K562 (cell line): ENCODE data around the gene GORASP1. TPM values are rescaled to one million over a fixed set of nuclear protein-coding genes. Genes with fewer than 3 reads are reported as not detected.
A peak's percentile ranks its signal among the peaks of the same experiment; 100 is the strongest.

Experiments used
- ATAC-seq: fragments of 200-7000 bp; cut with Tn5 transposase; 3 replicates; pipeline ENCODE4 v1.9.1; 2020; ENCODE audit warnings: moderate library complexity
- BruUV-seq: library from RNA; stranded (reverse); fragments of 400-500 nt; replicated peaks from 2 replicates; lab custom pipeline; 2021; lab: Mats Ljungman, UMichigan
- CTCF ChIA-PET: fragments of 300-600 bp; formaldehyde crosslinking; extraction: SDS; loops from one replicate; lab custom pipeline; 2021; ENCODE audit warnings: low intra/inter-chr PET ratio; lab: Yijun Ruan, JAX
- POLR2A ChIA-PET: fragments of 300-600, 350-650 bp; sonication (Branson Sonifier 250); formaldehyde crosslinking; extraction: SDS; loops from one replicate; lab custom pipeline; 2021; ENCODE audit warnings: antibody characterized with exemption, inconsistent platforms; lab: Yijun Ruan, JAX
- DNase-seq, 4 experiments: peaks; one replicate each; pipeline versions ENCODE4 v3.0.0 to v3.0.0-alpha.2; 2011 to 2018; ENCODE audit warnings: low spot score in 3 of 4, mixed read lengths in 3 of 4; ENCODE audit errors: extremely low read depth in 1 of 4
- FAIRE-seq: peaks from 2 replicates; lab custom pipeline; 2011; peaks lifted over from hg19 to GRCh38; lab: Jason Lieb, UNC
- H2AFZ ChIP-seq: 2 replicates; pipeline ENCODE4 v1.6.0; 2011; ENCODE audit warnings: low read depth, low read length, control low read depth, inconsistent platforms
- H3K27ac ChIP-seq: fragments of 200-600 bp; 3 replicates; pipeline ENCODE4 v1.8.0; 2011; ENCODE audit warnings: low read depth, mild to moderate bottlenecking, control low read depth, inconsistent platforms, low read length, moderate library complexity, mixed read lengths; ENCODE audit errors: extremely low read depth
- H3K27me3 ChIP-seq, 2 experiments: fragments of 300-600 bp in 1 of 2; 2 replicates in 1 of 2; 3 replicates in 1 of 2; pipeline versions ENCODE4 v1.6.0 to v1.8.0; 2011; ENCODE audit warnings: inconsistent platforms in 2 of 2, low read length in 2 of 2, mild to moderate bottlenecking in 1 of 2, mixed read lengths in 1 of 2, moderate library complexity in 1 of 2; ENCODE audit not compliant: control insufficient read depth in 2 of 2, insufficient read depth in 2 of 2
- H3K36me3 ChIP-seq: fragments of 300-600 bp; 3 replicates; pipeline ENCODE4 v1.8.0; 2011; ENCODE audit warnings: mild to moderate bottlenecking, low read length, inconsistent platforms; ENCODE audit not compliant: control insufficient read depth, insufficient read depth
- H3K4me1 ChIP-seq, 2 experiments: fragments of 200-600 bp in 1 of 2; replicated peaks in 1 of 2; 2 replicates in 1 of 2; 3 replicates in 1 of 2; pipeline versions ENCODE4 v1.5.1 to v1.8.0; 2011; ENCODE audit warnings: inconsistent platforms in 2 of 2, low read length in 2 of 2, mild to moderate bottlenecking in 1 of 2, mixed read lengths in 1 of 2, moderate library complexity in 1 of 2; ENCODE audit not compliant: control insufficient read depth in 2 of 2, insufficient read depth in 2 of 2
- H3K4me2 ChIP-seq: 2 replicates; pipeline ENCODE4 v1.6.1; 2011; ENCODE audit warnings: low read length, control low read depth, inconsistent platforms, mixed read lengths; ENCODE audit not compliant: insufficient read depth
- H3K4me3 ChIP-seq: fragments of 200-600 bp; sonication (generic), shearing (Covaris generic); 2 replicates; pipeline ENCODE4 v1.5.1; 2016; ENCODE audit warnings: control low read depth, inconsistent platforms
- H3K79me2 ChIP-seq: fragments of 200-600 bp; 3 replicates; pipeline ENCODE4 v1.8.0; 2011; ENCODE audit warnings: low read length, inconsistent platforms; ENCODE audit not compliant: control insufficient read depth, insufficient read depth
- H3K9ac ChIP-seq, 2 experiments: 2 replicates each; pipeline versions ENCODE4 v1.6.0 to v1.6.1; 2011; ENCODE audit warnings: low read depth in 2 of 2, low read length in 2 of 2, control low read depth in 1 of 2, inconsistent platforms in 1 of 2, mild to moderate bottlenecking in 1 of 2, mixed read lengths in 1 of 2; ENCODE audit not compliant: insufficient read depth in 1 of 2
- H3K9me1 ChIP-seq: one replicate; pipeline ENCODE4 v1.6.0; 2011; ENCODE audit warnings: inconsistent platforms, mild to moderate bottlenecking, low read length, moderate library complexity; ENCODE audit not compliant: control insufficient read depth, insufficient read depth
- H3K9me3 ChIP-seq: replicated peaks from 2 replicates; pipeline ENCODE4 v1.5.1; 2011; ENCODE audit warnings: low read depth, low read length, inconsistent platforms; ENCODE audit not compliant: control insufficient read depth, insufficient read depth
- H4K20me1 ChIP-seq: replicated peaks from 2 replicates; pipeline ENCODE4 v1.6.1; 2011; ENCODE audit warnings: low read length, inconsistent platforms, mixed read lengths; ENCODE audit not compliant: control insufficient read depth, insufficient read depth
- ARID3B ChIP-seq: fragments of 250-450 bp; sonication (Bioruptor Pico); IDR thresholded peaks from 2 replicates; pipeline ENCODE4 v1.4.0; 2020; ENCODE audit warnings: borderline replicate concordance
- CREBBP ChIP-seq: IDR thresholded peaks from one replicate; pipeline ENCODE4 v1.6.1; 2012; ENCODE audit warnings: low read depth, mild to moderate bottlenecking, control low read depth, inconsistent platforms, low read length
- FUS ChIP-seq: fragments of 200-400 bp; formaldehyde crosslinking; optimal IDR thresholded peaks from 2 replicates; pipeline ENCODE3; 2017; ENCODE audit warnings: low read depth, low read length
- JUN ChIP-seq, 2 experiments: sonication (generic) in 1 of 2; formaldehyde crosslinking in 1 of 2; IDR thresholded peaks; 2 replicates each; pipeline versions ENCODE4 v1.6.1 to v1.8.0; 2012 to 2022; ENCODE audit warnings: borderline replicate concordance in 2 of 2, mild to moderate bottlenecking in 2 of 2, improper control_type of control experiment in 1 of 2, low read depth in 1 of 2, low read length in 1 of 2, missing genetic modification reagents in 1 of 2
- LEF1 ChIP-seq: fragments of 450-650 bp; IDR thresholded peaks from 2 replicates; pipeline ENCODE4 v1.6.1; 2016; ENCODE audit warnings: mild to moderate bottlenecking
- NFXL1 ChIP-seq: fragments of 450-650 bp; formaldehyde crosslinking; IDR thresholded peaks from 2 replicates; pipeline ENCODE4 v1.4.0; 2021; ENCODE audit warnings: mild to moderate bottlenecking
- NONO ChIP-seq, 2 experiments: fragments of 200-400 bp in 1 of 2; fragments of 450-650 bp in 1 of 2; formaldehyde crosslinking in 1 of 2; IDR thresholded peaks; 2 replicates each; pipeline ENCODE4 v1.6.1; 2017; ENCODE audit warnings: low read depth in 2 of 2, mild to moderate bottlenecking in 2 of 2, moderate library complexity in 2 of 2, low read length in 1 of 2
- POLR2AphosphoS2 ChIP-seq: IDR thresholded peaks from 2 replicates; pipeline ENCODE4 v1.6.1; 2012; ENCODE audit warnings: low read length, improper control_type of control experiment
- RBBP5 ChIP-seq: fragments of 200-600 bp; sonication (generic); IDR thresholded peaks from 2 replicates; pipeline ENCODE4 v1.6.1; 2012; ENCODE audit warnings: borderline replicate concordance, mild to moderate bottlenecking, low read length, control low read depth, inconsistent platforms; ENCODE audit not compliant: insufficient read depth, poor library complexity, severe bottlenecking
- SAFB ChIP-seq: fragments of 200-400 bp; formaldehyde crosslinking; IDR thresholded peaks from 2 replicates; pipeline ENCODE4 v1.6.1; 2017; ENCODE audit warnings: low read depth, low read length, borderline replicate concordance
- SOX6 ChIP-seq: fragments of 450-650 bp; IDR thresholded peaks from 2 replicates; pipeline ENCODE4 v1.6.1; 2014; ENCODE audit warnings: mild to moderate bottlenecking
- SRSF1 ChIP-seq: fragments of 200-400 bp; formaldehyde crosslinking; IDR thresholded peaks from 2 replicates; pipeline ENCODE4 v1.6.1; 2017; ENCODE audit warnings: mild to moderate bottlenecking, low read depth, low read length, moderate library complexity
- TEAD1 ChIP-seq, 2 experiments: fragments of 450-650 bp in 1 of 2; sonication (generic) in 1 of 2; formaldehyde crosslinking; IDR thresholded peaks; 2 replicates each; pipeline versions ENCODE4 v1.4.0 to v1.8.0; 2020 to 2022; ENCODE audit warnings: mild to moderate bottlenecking in 2 of 2, missing genetic modification reagents in 1 of 2
- TFAP4 ChIP-seq: sonication (generic); formaldehyde crosslinking; IDR thresholded peaks from 2 replicates; pipeline ENCODE4 v1.8.0; 2022; ENCODE audit warnings: missing genetic modification reagents, mild to moderate bottlenecking, moderate library complexity, borderline replicate concordance
- WGBS: fragments of 100-300 bp; shearing (Covaris generic); methylation state at CpG from one replicate; pipeline ENCODE4 v1.1.6; 2016; ENCODE audit warnings: low coverage, mixed read lengths; ENCODE audit not compliant: insufficient coverage; ENCODE audit errors: missing lambda C conversion rate; 5-methylcytosine and 5-hydroxymethylcytosine counted together
- in situ Hi-C: fragments of 300-500 bp; cut with MboI; formaldehyde crosslinking; loops from 4 replicates; pipeline ENCODE4 v1.15.0; 2018; ENCODE audit warnings: inconsistent platforms, mixed read lengths
- intact Hi-C: fragments of 100-400 bp; cut with micrococcal nuclease; formaldehyde crosslinking; loops from 2 replicates; pipeline ENCODE4 v1.14.2; 2022
- polyA plus RNA-seq, 8 experiments: library from polyadenylated mRNA; depleted of rRNA in 4 of 8; stranded (reverse) in 5 of 8; unstranded in 3 of 8; fragments of >200 nt; fragmentation: Nextera tagmentation in 2 of 8; fragmentation: Illumina TruSeq in 1 of 8; extraction: Ambion mirVana in 2 of 8; extraction: Trizol in 1 of 8; gene quantifications; 2 replicates each; pipeline versions ENCODE4 v1.2.1 to v1.2.3, GENCODE V29; 2011 to 2014; ENCODE audit warnings: inconsistent platforms in 1 of 8, missing spikeins in 1 of 8
- total RNA-seq, 7 experiments: library from RNA; depleted of rRNA in 6 of 7; stranded (reverse); fragments of >200 nt in 6 of 7; fragmentation: Illumina TruSeq in 2 of 7; extraction: Trizol in 2 of 7; gene quantifications; 2 replicates each; pipeline versions ENCODE4 v1.2.1 to v1.2.3, GENCODE V29; 2011 to 2021; ENCODE audit warnings: low replicate concordance in 1 of 7
- TF ChIP-seq, protein P1 (sequence below): IDR thresholded peaks from 3 replicates; pipeline ENCODE4 v1.6.1; 2011; ENCODE audit warnings: borderline replicate concordance, mild to moderate bottlenecking, moderate library complexity; ENCODE audit not compliant: insufficient read length; ENCODE audit errors: extremely low read depth

Gene GORASP1
- total and polyA plus RNA-seq, 9 of the 15 experiments (the other 6 are each of a cell fraction or from before 2014, with no cell fraction given), result 8.4 to 87.9 (median 67.6) TPM

- Histone ChIP-seq H3K36me3 (peaks cover 81% of the 10 kb centered on the region), H3K4me2 (no peak overlapping the region), H3K9ac (no peak overlapping the region), H3K79me2 (peaks cover 38% of the 10 kb centered on the region), H2AFZ (no peak overlapping the region), H3K4me1 (peaks cover 10 to 23% of the 10 kb centered on the region in 2 experiments; a peak in 4 of 5 replicates), H3K9me1 (peaks cover 4% of the 10 kb centered on the region), H3K4me3 (no peak overlapping the region), H3K27ac (no peak overlapping the region), H3K9me3 (no peaks in the 10 kb centered on the region), H4K20me1 (peaks cover 17% of the 10 kb centered on the region), H3K27me3 (no peaks in the 10 kb centered on the region)
- ATAC-seq (peak; percentile 83), FAIRE-seq (peak; percentile 78), DNase-seq (peak; percentile 70 to 85 (median 84))
- ChIA-PET CTCF (interaction anchor here (0.6 to 1.0 kb wide), 6 partner anchors 88 to 271 kb away, joined by 3 to 6 read pairs (median 3); no protein-coding TSS in a partner anchor), POLR2A (no interaction called here)
- BruUV-seq, result no TSS peak
- 92% methylated on average over 5 of the region's 5 CpGs for WGBS
- in situ Hi-C loops, result no loop called here
- intact Hi-C loops, result loop anchor here (2.0 kb wide), 1 partner anchor 188 kb away; no protein-coding TSS in a partner anchor
- TF ChIP-seq NONO (IDR thresholded peaks at IDR 0.05; ENCODE audit: low read depth in 2 of 2, low read length in 1 of 2) (no peak), SAFB (no peak), TFAP4 (peak; percentile 32; the same call in 1 of the 2 replicates), SRSF1 (no peak), POLR2AphosphoS2 (no peak), JUN (IDR thresholded peaks at IDR 0.05; ENCODE audit: borderline replicate concordance, low read depth, low read length) (no peak), JUN (CRISPR knock-in tag; IDR thresholded peaks at IDR 0.05; ENCODE audit: borderline replicate concordance) (0 out of 2 replicates have a peak, but pooled peaks have one; percentile 51), ARID3B (CRISPR knock-in tag) (no peak), RBBP5 (no peak), TEAD1 (CRISPR knock-in tag; IDR thresholded peaks at IDR 0.05) (0 out of 4 replicates have a peak, but pooled peaks of 1 of the 2 experiments have one; percentile 43), LEF1 (no peak), NFXL1 (no peak), FUS (no peak), SOX6 (no peak), CREBBP (no peak)
- TF ChIP-seq, protein P1, sequence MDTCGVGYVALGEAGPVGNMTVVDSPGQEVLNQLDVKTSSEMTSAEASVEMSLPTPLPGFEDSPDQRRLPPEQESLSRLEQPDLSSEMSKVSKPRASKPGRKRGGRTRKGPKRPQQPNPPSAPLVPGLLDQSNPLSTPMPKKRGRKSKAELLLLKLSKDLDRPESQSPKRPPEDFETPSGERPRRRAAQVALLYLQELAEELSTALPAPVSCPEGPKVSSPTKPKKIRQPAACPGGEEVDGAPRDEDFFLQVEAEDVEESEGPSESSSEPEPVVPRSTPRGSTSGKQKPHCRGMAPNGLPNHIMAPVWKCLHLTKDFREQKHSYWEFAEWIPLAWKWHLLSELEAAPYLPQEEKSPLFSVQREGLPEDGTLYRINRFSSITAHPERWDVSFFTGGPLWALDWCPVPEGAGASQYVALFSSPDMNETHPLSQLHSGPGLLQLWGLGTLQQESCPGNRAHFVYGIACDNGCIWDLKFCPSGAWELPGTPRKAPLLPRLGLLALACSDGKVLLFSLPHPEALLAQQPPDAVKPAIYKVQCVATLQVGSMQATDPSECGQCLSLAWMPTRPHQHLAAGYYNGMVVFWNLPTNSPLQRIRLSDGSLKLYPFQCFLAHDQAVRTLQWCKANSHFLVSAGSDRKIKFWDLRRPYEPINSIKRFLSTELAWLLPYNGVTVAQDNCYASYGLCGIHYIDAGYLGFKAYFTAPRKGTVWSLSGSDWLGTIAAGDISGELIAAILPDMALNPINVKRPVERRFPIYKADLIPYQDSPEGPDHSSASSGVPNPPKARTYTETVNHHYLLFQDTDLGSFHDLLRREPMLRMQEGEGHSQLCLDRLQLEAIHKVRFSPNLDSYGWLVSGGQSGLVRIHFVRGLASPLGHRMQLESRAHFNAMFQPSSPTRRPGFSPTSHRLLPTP, result no peak
These were observed 6.3 kb downstream of the GORASP1 start for GRCh38 chr3:39101022-39101689.
